ENCODE data around the gene TMEM186. TPM values are rescaled to one million over a fixed set of nuclear protein-coding genes. Genes with fewer than 3 reads are reported as not detected.
"Not testable (repeated sequence)": the region's sequence is repeated elsewhere in the genome, so short reads cannot be mapped to it uniquely, and the experiment has no call there.

The TMEM186 gene
- total RNA-seq, 2 experiments from 2014 or later, result 15.9 to 16.8 TPM

DNA sequence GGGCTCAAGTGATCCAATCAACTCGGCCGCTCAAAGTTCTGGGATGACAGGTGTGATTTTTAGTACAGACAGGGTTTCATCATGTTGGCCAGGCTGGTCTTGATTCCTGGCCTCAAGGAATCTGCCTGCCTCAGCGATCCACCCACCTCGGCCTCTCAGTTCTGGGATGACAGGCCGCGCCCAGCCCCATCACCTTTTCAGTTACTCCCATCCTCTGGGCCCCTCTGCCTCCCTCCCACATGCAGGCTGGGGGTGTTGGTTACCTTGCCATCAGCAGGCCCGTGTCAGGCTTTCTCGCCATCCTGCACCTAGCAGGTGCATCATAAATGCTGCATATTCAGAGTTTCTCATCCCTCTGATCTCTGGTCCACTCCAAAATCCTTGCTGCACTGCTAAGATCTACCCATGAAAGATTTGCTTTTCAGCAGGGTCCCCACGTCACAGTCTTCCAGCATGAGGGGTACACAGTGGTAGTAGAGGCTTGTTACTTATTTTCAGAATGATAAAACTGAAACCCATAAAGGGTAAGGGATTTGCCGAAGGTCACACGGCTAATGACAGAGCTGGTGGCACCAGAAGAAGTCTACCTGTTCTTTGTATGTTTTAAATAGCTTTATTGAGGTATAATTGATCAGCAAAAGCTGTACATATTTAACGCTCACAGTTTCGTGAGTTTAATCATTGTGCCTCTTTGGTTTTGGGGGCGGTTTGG lies 16.8 kb upstream of the TMEM186 start:
- POLR2A ChIA-PET, result no interaction called here
- CTCF ChIA-PET, result no interaction called here

DNA sequence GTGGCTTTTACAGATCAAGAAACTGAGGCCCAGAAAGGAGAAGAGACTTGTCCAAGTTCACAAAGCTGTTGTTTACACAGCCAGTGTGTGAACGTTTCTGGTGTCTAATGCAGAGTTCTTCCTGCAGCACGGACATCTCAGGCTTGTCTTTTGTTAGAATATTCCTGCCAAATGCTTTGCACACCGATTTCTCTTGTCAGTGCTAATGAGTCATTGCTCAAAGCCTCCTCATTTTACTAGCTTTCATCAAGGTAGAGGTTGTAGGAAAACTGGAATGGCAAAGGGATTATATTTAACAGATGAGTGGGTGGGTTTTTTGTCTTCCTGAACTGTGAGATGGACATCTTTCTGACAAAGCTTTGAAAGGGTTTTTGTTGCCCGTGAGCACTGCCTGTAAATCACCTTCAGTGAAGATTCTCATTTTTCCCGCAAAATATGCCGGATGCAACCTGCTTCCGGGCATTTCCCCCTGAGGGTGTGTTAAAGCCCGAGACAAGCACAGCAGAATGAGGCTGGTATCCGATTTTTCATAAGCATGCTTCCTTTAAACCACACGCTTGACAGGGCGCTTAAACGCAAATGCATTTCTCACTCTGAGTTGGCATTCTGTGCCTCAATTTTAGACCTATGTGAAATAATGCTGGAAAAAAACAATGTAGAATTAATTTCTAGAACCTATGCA lies 14.9 kb upstream of the TMEM186 start:
- CTCF ChIA-PET, result interaction anchor here (0.5 kb wide), 1 partner anchor 76 kb away, joined by 5 read pairs; no protein-coding TSS in a partner anchor
- POLR2A ChIA-PET, result no interaction called here

DNA sequence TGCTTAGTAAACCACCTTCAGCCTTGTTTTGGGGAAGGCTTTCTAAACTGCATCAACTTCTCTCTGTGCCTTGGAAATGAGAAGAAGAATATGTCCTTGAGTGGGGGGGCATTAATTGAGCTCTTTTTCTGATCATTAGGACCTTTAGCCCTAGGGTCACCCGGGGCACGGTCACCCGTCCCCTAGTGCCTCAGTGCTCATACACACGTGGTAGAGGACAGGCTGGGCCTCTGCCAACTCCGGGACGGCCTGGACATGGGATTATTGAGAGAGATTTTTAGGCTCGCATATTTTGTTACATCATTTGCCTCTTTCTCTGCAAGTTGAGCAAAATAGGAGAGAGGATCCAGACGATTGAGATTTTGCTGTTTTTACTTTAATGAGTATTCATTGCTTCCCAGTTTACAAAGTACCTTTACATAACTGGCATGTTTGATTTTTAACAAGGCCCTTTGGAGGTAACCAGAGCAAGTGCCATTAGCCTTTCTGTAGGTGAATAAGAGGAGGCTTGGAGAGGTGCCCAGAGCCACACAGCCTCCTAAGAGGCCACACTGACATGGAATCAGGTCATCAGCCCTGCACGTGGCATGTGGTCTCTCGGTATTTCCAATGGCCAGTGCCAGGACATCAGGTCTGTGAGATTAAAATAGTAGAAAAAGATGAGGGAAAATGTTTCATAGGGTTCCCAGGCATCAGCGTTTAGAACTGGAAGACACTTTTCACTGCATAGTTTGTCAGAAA lies 11.3 kb upstream of the TMEM186 start:
- CTCF ChIA-PET, result no interaction called here
- POLR2A ChIA-PET, result no interaction called here

- CTCF ChIA-PET, result no interaction called here
- POLR2A ChIA-PET, result no interaction called here
Observed at GRCh38 chr16:8808009-8808408, 10.6 kb upstream of the TMEM186 start.

- ChIA-PET CTCF (no interaction called here), POLR2A (no interaction called here)
Observed at GRCh38 chr16:8807189-8807588, 9.8 kb upstream of the TMEM186 start.

GRCh38 chr16:8806272-8806983 lies 9.0 kb upstream of the TMEM186 start:
- CTCF ChIA-PET, result interaction anchor here (0.8 kb wide), 1 partner anchor 239 kb away, joined by 4 read pairs; no protein-coding TSS in a partner anchor
- POLR2A ChIA-PET, result no interaction called here

DNA sequence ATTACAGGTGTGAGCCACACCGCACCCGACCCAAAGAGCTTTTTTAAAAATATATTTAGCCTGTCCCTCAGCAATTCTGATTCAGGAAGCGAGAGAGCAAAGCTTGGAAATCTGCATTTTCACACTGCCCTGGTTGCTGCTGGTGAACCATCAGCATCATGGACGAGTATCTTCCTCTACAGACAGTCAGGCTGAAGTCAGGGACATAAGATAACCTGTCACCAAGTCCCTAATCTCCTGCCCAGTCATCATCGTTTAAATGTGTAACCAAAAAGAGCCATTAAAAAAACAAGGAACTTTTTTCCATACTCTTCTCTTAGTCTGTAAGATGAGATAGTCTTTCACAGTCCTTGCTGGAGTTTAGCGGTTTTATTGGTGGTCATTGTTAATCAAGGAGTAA lies 6.9 kb upstream of the TMEM186 start:
- CTCF ChIA-PET, result interaction anchor here (0.6 kb wide), 1 partner anchor 80 kb away, joined by 3 read pairs; no protein-coding TSS in a partner anchor
- POLR2A ChIA-PET, result no interaction called here

DNA sequence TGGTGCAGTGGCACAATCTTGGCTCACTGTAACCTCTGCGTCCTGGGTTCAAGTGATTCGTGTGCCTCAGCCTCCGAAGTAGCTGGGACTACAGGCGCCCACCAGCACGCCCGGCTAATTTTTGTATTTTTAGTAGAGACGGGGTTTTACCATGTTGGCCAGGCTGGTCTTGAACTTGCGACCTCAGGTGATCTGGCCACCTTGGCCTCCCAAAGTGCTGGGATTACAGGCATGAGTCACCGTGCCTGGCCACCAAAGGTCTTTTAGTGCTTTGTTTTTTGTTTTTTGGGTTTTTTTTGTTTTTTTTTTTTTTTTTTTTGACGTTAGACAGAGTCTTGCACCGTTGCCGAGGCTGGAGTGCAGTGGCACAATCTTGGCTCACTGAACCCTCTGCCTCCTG lies 6.3 kb upstream of the TMEM186 start:
- POLR2A ChIA-PET, result not testable (repeated sequence)

DNA sequence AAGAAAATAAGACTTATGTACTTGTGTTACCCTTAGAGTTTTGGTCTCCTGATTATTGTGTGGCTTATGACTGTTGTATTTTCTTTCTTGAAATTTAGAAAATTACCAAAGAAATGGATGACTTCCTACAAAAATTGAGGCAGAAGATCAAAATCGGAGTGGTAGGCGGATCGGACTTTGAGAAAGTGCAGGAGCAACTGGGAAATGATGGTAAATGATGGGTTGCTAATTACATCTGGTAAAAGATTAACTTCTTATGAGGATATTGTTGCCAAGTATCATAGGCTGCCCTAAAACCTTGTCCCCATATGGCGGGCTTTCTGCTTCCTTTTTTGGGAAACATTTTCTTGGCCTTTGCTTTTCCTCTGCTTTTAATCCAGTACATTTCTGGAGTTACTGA lies 4.3 kb upstream of the TMEM186 start:
- ChIA-PET CTCF (no interaction called here), POLR2A (no interaction called here)

More for the DNA sequence above, 6.3 kb upstream of the TMEM186 start:
- CTCF ChIA-PET, result interaction anchor here (0.6 kb wide), 1 partner anchor 81 kb away, joined by 3 read pairs; no protein-coding TSS in a partner anchor

DNA sequence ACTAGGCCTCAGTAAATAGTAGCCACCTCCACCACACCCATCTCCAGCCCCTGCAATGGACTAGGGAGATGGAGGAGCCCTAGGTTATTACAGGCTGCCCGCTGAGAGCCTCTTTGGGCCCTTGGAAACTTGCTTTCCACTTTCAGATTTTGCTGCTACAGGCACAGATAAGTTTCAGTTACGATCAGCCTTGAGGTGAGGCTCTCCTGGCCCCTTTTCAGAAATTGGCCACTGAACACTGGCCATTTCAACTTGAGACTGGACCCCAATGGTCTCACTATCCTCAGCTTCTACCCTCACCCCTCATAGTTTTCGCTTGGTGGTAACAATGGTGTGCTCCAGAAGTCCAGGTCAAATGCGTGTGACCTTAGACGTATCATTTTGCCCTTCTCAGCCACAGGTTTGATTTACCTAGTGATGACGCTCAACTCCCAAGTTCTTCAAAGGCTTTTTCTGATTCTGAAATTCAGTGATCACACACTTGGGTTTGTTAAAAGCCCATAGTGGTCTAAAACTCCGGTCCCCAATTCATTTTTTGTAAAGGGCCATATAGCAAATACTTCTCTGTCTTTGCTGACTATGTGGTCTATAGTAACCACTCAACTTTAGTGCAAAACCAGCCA lies 1.2 kb upstream of the TMEM186 start:
- CTCF ChIA-PET, result no interaction called here
- POLR2A ChIA-PET, result interaction anchor here (0.8 kb wide), 1 partner anchor 70 kb away, joined by 4 read pairs; the partner anchor contains the start of gene CARHSP1

DNA sequence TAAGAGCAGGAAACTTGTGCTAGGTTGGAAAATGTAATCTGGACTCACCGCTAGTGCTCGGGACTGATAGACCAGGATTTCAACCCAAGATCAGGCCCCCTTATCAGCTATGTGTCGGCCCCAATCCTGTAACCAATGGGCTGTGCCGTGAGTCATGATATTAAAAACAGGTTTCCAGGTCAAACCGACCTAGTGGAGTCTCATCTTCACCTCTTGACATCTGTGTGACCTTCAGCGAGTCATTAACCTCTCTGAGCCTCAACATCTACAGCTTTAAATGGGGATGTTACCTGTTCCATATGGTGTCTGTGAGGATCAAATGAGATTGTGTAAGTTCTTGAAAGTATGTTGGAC lies 712 bp upstream of the TMEM186 start:
- CTCF ChIA-PET, result interaction anchor here (1.7 kb wide), 1 partner anchor 82 kb away, joined by 6 read pairs; no protein-coding TSS in a partner anchor
- POLR2A ChIA-PET, result interaction anchor here (0.6 to 0.8 kb wide), 2 partner anchors 70 to 159 kb away, joined by 4 to 5 read pairs; partner anchors contain the start of gene CARHSP1

DNA sequence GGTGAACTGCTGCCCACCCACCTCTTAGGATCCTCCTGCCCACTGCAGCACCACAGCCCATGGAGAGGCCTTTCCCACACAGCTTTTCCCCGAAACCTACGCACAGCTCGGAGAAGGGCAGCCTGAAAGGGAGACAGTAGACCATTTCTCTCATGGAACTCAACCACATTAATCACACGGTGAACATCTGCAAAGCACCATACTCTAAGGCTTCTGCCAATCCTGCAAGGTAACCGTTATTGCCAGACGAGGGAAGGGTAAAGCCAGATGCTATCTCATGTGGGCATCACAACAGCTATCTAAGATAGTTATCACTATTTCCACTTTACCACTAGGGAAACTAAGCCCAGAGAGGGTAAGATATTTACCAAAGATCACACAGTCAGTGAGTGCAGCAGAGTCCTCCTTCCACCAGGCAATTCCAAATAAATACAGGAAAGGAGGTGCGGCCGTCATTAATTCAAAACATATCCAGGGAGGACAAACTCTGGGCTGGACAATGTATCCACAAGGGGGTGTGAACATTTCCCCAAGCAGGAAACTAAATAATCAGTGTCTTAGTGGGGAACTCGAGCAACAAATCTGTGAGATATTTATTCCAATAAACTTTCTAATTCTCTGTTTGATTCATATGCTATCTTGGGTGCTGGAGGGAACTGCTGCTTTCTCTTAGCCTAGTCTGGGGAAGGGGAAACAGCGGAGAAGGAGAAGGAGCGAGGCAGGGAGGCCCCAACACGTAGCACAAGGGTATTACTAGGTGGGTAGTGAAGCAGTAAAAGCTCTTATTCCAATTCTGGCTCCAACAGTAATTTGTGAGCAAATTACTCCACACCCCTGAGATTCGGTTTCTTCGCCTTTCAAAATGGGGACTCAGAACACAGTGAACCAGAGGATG lies 723 bp downstream of the TMEM186 start:
- ChIA-PET CTCF (interaction anchor here (1.0 to 2.1 kb wide), 4 partner anchors 84 to 230 kb away, joined by 3 to 7 read pairs (median 6); no protein-coding TSS in a partner anchor), POLR2A (interaction anchor here (0.5 to 1.0 kb wide), 2 partner anchors 60 to 72 kb away, joined by 3 to 7 read pairs; partner anchors contain the start of gene CARHSP1)

DNA sequence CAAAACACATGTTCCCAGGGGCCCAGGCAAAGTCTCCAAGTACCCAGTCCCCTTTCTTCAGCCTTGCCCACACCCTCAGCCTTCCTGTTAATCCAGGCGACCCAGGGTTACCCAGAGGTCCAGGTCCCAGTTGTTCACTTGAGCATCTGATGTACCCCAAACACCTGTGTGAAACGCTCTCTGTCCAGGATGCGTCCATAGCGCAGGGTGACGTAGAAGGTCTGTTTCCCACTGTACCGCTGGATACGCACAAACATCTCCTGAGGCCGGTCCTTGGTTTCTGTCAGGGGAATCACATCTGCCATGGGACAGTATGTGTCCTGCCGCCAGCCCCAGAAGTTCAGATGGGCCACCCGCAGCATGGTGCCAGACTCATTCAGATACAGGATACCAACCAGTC lies 1.6 kb downstream of the TMEM186 start:
- POLR2A ChIA-PET, result no interaction called here
- CTCF ChIA-PET, result interaction anchor here (1.0 to 2.1 kb wide), 2 partner anchors 135 to 141 kb away, joined by 3 to 6 read pairs; no protein-coding TSS in a partner anchor

DNA sequence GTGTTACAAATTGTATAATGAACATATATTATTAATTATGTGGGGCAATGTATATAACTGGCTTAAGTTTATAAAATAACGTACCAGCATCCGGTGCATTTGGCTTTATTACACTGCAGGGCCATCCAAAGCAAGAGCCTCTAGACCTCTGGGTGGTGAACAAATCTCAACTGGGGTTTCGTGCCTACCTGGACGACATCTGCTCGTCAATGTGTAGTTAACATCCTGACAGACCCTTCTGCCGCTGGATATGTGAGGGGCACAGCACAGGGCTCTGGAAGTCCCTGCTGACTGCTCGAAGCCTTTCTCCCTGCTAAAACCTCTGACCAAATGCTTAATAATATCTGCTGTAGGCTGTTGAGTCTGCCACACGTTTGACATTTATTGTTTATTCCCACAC lies 2.3 kb downstream of the TMEM186 start:
- CTCF ChIA-PET, result no interaction called here

GRCh38 chr16:8788578-8789172 lies 8.8 kb downstream of the TMEM186 start:
- CTCF ChIA-PET, result no interaction called here
- POLR2A ChIA-PET, result no interaction called here

More for the DNA sequence above, 2.3 kb downstream of the TMEM186 start:
- POLR2A ChIA-PET, result no interaction called here

DNA sequence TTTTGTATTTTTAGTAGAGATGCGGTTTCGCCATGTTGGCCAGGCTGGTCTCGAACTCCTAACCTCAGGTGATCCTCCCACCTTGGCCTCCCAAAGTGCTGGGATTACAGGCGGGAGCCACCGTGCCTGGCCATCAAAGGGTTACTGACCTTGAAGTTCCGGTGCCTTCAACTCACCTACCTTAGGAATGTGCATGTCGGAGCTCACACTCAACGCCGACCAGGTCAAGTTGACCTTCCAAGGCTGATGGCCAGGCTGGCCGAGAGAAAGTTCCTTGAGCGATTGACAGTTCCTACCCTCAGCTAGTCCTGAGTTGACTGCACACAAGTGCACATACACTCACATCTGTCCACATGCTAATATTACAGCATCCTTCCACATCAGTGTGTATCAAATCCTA lies 11.1 kb downstream of the TMEM186 start:
- CTCF ChIA-PET, result interaction anchor here (1.1 kb wide), 1 partner anchor 150 kb away, joined by 3 read pairs; no protein-coding TSS in a partner anchor

DNA sequence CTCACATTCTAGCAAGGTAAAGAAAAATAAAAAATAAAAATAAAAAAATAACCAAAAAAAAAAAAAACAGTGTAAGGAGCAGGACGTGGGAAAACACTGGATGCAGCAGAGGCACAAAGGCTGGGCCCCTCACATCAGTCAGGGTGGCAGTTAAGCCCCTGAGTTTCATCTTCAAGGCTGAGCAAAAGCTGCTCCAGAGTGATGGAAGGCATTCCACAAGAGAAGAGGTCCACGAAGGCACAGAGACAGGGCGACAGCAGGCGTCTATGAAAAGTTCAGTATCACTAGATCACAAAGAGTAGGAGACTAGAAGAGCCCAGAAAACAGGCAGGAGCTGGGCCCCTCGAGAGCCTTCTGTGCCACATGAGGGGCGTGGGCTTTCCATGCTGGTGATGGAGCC lies 12.0 kb downstream of the TMEM186 start:
- POLR2A ChIA-PET, result no interaction called here
- CTCF ChIA-PET, result no interaction called here

More for the DNA sequence above, 11.1 kb downstream of the TMEM186 start:
- POLR2A ChIA-PET, result not testable (repeated sequence)

DNA sequence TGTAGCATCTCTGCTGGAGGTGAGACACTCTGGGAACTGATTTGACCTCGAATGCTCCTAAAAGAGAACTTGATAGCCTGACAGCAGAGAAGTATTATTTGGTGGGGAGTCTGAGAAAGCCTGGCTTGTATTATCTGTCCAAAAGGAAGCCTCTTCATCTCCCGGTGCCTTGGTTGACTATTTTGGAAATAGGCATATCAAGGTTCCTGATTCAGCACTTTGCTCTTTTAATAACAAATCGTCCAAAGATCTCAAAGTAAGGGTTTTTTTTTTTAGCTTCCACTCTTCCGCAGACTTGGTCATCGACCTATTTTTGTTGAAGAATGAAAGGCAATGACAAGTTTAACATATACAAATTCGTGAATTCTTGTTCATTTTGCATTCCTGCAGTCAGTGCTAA lies 14.8 kb downstream of the TMEM186 start:
- ChIA-PET CTCF (no interaction called here), POLR2A (no interaction called here)

All from activated CD8-positive, alpha-beta memory T cell treated with anti-CD3 and anti-CD28 coated beads for 36 hours (primary cell).